Effector CD4-positive, alpha-beta T cell (primary cell): ENCODE data around the gene NOL4L.

Experiments used
- DNase-seq: peaks from one replicate; pipeline ENCODE4 v3.0.0-alpha.2; 2020

Gene NOL4L

DNA sequence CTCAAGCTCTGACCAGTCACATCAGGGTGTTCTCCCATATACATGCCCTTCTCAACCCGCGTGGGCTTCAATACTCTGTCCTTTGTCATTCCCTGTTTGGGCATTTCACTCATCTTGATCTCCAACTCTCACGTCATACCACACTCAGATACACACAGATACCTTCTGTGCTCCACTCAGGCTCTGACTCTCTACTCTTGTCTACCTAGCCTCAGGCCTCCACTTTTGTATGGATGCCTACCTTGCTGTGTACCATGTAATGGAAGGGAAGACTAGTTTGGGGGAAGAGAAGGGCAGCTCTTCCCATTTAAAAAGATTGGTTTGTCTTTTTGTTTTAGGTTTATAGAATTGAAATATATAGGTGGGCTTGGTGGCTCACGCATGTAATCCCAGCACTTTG is 178.4 kb downstream of the NOL4L start:
- DNase-seq, result no peak

DNA sequence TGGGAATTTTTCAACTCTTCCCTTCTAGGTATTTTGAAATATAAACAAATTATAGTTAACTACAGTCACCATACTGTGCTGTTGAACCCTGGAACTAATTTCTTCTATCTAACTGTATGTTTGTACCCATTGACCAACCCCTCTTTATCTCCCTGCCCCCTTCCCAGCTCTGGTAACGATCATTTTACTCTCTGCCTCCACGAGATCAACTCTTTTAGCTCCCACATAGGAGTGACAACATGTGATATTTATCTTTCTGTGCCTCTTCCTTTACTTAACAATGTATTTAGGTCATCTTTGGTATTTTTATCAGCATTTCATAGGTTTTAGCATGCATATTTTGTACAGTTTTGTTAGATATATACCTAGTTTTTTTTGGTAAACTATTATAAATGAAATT is 181.1 kb downstream of the NOL4L start:
- no peak for DNase-seq

GRCh38 chr20:32400476-32400875 is 184.7 kb downstream of the NOL4L start:
- no peak for DNase-seq

DNA sequence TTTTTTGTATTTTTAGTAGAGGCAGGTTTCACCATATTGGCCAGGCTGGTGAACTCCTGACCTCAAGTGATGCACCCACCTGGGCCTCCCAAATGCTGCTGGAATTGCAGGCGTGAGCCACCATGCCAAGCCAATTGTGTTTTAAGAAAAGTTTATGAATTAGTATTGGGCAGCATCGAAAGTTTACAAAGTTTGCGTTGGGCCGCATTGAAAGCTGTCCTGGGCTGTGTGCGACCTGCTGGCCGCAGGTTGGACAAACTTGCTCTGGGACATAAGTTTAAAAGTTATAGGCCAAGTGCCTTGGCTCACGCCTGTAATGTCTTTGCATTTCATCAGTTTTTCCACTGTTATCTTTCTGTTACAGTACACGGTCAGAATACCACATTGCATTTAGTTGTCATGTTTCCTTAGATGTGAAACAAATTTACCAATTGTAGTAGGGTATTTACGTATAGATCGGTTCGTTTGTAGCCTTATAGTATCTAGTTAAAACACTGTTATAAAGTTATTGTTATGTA is 187.5 kb downstream of the NOL4L start:
- DNase-seq, result no peak

GRCh38 chr20:32396646-32397160 is 188.4 kb downstream of the NOL4L start:
- DNase-seq, result no peak

DNA sequence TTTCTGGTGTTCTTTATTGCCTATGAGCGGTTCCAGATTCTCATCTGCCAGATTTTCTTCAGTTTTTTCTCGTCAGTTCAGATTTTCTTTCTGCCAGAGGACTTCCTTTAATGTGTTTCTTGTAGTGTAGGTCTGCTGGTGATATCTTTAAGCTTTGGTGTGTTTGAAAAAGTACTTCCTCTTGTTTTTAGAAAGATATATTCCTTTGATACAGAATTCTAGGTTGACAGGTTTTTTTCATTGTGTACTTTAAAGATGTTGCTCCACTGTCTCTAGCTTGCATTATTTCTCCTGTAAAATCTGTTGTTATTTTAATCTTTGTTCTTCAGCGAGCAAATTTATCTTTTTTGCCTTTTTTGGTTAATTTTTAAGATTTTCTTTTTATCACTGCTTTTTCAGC is 190.1 kb downstream of the NOL4L start:
- DNase-seq, result no peak
